Measurements from ENCODE around the gene FXYD5.

GRCh38 chr19:35195830-35196229, 41.3 kb downstream of the FXYD5 start:
- no peak for TF ChIP-seq CTCF (conservative IDR thresholded peaks at IDR 0.05 in 1 of 2, IDR thresholded peaks at IDR 0.05 in 1 of 2; ENCODE audit: low read depth in 1 of 2, low read length in 2 of 2)
- no peak for TF ChIP-seq EZH2 (IDR thresholded peaks at IDR 0.05; ENCODE audit: low read length, missing control alignments)

Data from fibroblast of lung (primary cell).